HG03196 (cell line): ENCODE results near the gene KCNMA1.

Experiments
- ATAC-seq: cut with Tn5 transposase; IDR thresholded peaks from one replicate; pipeline ENCODE4 v1.9.1; 2021; ENCODE audit not compliant: unreplicated experiment

The KCNMA1 gene

GRCh38 chr10:77147871-77148270, 489.7 kb downstream of the KCNMA1 start:
- ATAC-seq, result no peak

GRCh38 chr10:77146712-77147336, 490.8 kb downstream of the KCNMA1 start:
- no peak for ATAC-seq

DNA sequence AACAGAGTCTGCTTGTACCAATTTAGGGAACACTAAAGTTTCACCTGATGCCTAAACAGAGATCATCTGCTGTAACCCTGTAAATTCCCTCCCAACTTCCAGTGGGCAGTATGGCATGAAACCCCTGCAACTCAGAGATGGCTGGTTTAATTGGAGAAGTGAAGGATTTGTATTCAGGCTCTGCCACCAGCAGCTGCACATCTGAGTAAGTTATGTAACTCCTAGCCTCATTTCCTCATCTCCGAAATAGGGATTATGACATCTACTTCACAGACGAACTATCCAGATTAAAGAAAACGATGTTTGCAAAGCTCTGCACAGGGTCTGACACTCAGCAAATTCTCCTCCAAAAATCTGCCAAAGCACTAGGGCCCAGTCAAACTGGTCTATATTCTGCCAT, 493.0 kb downstream of the KCNMA1 start:
- ATAC-seq, result no peak

DNA sequence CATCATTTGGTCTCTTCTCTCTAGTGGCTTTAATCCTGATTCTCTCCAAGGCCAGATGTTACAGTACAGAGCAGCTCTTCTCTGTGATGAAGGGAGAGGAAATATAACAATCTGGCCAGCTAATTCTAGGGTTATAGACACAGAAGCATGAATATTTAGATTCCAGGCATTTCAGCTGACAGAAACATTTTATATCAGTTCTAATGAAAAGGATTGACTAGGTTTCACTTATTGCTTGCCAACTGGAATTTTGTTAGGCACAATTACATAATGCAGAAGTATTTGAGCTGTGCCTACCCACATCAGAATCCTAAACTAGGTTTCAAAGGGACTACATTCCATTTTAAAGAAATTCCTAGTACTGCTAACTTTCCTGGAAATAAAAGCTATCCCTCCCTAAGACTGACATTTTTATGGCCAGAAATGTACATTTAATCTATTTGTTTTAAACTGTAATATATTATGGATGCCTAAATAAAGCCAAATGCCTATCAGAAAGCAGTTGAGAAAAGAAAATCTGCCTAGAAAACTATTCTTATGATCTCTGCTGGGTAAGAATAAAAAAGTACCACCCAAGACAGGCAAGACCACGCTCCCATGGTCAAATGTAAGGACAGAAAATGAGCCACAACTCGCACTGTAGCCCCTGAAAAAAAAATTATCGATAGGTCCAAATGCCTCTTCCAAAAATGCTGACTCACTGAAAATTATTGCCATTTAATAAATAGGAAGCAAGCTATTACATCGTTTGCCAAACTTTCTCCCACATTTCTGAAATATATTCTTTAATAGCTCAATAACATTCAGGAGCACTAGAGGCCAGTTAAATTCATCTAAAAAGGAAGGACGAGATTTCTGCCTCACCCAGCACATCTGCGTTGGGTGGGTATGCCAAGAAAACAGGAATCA, 498.1 kb downstream of the KCNMA1 start:
- ATAC-seq, result no peak

- ATAC-seq, result no peak
Measured at GRCh38 chr10:77138541-77138940, 499.1 kb downstream of the KCNMA1 start.

GRCh38 chr10:77135555-77135954, 502.1 kb downstream of the KCNMA1 start:
- ATAC-seq, result no peak

DNA sequence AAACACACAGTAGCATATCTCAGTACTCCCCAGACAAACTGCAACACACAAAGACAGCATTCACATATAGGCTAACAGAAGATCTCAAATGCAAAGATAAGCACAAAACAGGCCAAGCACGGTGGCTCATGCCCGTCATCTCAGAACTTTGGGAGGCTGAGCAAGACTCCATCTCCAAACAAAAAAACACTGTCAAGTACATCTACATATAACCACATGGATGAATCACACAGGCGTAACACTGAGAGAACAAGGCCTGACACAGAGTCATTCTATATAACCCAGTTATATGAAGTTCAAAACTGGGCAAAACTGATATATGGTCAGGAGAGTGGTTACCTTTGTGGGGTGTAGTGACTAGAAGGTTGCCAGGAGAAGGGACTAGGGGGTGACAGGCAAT, 506.4 kb downstream of the KCNMA1 start:
- no peak for ATAC-seq

GRCh38 chr10:77127243-77127642, 510.4 kb downstream of the KCNMA1 start:
- no peak for ATAC-seq

GRCh38 chr10:77125231-77125630, 512.4 kb downstream of the KCNMA1 start:
- no peak for ATAC-seq

- ATAC-seq, result no peak
Measured at GRCh38 chr10:77123330-77123729, 514.3 kb downstream of the KCNMA1 start.

GRCh38 chr10:77121829-77122228, 515.8 kb downstream of the KCNMA1 start:
- ATAC-seq, result no peak

GRCh38 chr10:77120666-77121376, 516.8 kb downstream of the KCNMA1 start:
- ATAC-seq, result no peak

DNA sequence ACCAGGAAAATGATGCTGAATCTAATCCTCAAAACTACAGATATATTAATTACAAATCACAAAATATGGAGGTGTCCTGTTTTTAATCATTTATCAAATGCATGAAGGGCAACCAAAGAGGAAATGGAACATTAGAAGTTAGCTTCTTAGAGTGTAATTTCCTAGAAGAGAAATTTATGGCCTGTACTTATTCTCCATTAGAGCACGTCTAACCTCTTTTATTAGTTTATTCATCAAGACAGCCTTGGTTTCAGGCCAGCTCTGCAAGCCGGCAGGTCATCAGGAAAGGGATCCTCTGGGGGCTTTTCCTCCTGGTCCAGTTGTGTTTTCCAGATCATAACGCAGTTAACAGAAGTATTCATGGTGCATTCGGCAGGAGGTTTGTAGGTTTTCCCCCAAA, 517.6 kb downstream of the KCNMA1 start:
- ATAC-seq, result no peak

DNA sequence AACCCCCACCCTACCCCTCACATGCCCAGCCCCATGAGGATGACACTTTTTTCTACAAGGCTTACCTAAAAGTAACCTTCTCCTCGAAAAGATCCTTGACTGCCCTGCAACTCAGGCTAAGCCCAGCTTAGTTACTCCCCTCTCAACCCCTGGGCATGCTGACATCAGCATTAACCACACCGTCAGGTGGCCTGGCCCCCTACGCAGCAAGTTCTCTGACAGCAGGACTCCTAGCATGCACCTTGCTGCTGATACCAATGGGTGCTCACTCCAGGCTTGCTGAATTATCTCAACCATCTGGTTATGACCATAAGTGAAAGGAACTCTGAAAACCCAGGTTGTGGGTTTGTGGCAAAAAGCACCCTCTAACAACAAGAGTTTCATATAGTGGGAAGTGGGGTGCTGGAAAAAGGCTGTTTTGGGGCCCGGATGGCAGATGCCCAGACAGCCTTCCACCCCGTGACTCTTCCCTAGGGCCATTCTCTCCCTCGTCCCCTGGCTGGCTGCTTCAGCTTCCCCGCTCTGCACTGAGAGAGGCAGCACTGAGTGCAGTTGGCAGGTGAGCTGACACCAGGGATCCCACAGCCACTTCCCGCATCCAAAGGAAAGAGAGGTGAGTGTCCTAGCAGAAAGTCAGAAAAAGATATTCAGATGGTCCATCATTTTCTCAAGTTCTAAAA, 518.9 kb downstream of the KCNMA1 start:
- ATAC-seq, result no peak

- ATAC-seq, result no peak
Measured at GRCh38 chr10:77117501-77117900, 520.1 kb downstream of the KCNMA1 start.

DNA sequence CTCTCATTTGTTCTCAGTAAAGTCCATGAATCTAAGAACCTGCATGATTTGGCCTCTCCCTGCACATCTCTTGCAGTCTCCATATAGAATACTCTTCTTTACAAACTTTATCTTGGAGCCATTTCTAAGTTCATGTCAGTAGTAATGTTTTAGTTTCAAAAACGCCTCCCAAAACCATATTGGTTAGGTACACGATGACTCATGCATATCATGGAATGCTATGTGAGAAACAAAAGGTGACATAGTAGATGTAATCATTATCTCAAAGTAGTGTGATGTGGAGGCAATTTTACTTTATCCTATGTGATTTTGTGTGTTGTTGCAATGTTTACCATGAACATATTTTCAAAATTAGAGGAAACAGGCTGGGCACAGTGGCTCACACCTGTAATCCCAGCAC, 520.7 kb downstream of the KCNMA1 start:
- no peak for ATAC-seq

GRCh38 chr10:77114181-77114821, 523.3 kb downstream of the KCNMA1 start:
- ATAC-seq, result no peak

DNA sequence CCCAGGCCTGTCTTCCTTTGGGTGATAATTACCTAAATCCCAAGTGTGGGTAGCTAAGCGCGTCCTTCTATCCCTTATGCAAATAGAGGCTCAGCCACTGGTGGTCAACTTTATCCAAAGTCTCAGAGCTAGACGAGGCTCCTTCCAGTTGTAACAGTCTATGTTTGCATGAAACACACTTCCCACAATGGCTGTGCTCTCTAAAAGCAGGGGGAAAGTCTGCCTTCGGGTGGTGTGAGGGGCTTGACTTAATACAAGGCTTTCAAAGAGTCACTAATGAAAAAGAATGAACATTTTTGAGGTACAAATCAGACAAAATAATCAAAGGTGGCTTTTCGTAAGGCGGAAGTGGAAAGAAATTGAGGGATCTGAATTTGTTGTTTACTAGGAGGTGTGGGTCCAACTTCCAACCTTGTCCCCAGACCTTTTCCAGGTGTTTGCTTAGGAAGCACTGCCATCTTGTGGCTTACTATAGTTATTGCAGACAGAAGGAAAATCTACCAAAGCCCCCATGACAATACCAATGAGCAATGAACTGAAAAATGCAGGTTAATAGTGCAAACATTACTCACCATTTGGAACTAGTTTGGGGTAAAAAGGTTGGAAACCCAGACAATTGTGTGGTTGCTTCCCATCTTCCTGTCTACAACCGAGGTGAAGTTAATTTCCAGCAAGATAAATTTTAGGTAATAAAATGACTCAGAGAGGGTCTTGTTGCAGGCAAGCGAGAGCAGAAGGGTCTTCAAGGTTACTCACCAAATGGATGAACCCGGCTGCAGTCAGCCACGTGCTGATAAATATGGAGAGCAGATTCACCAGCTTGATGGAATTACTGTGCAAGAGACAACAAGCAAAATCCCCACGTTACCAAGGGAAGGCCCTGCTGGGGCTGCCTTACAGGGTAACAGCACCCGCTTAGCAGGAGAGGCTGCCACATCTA, 525.7 kb downstream of the KCNMA1 start:
- ATAC-seq, result no peak

GRCh38 chr10:77110757-77111156, 526.9 kb downstream of the KCNMA1 start:
- ATAC-seq, result no peak
